GM19324 (cell line): Measurements from ENCODE around the gene DNAJA4.

Source experiments
- ATAC-seq: cut with Tn5 transposase; IDR thresholded peaks from one replicate; pipeline ENCODE4 v1.9.1; 2021; ENCODE audit warnings: mild to moderate bottlenecking, moderate library complexity; ENCODE audit not compliant: unreplicated experiment, low FRiP score

Gene DNAJA4

GRCh38 chr15:78276064-78276943 lies 11.9 kb downstream of the DNAJA4 start:
- no peak for ATAC-seq

- ATAC-seq, result no peak
Observed at GRCh38 chr15:78280319-78281072, 16.1 kb downstream of the DNAJA4 start.

GRCh38 chr15:78282324-78282723 lies 18.0 kb downstream of the DNAJA4 start:
- ATAC-seq, result no peak

GRCh38 chr15:78284758-78285157 lies 20.4 kb downstream of the DNAJA4 start:
- ATAC-seq, result no peak

GRCh38 chr15:78290222-78290621 lies 25.9 kb downstream of the DNAJA4 start:
- ATAC-seq, result no peak

- no peak for ATAC-seq
Observed at GRCh38 chr15:78291052-78291451, 26.7 kb downstream of the DNAJA4 start.

GRCh38 chr15:78291698-78292097 lies 27.3 kb downstream of the DNAJA4 start:
- no peak for ATAC-seq

GRCh38 chr15:78292219-78292618 lies 27.9 kb downstream of the DNAJA4 start:
- ATAC-seq, result no peak

- peak; percentile 79 for ATAC-seq
Observed at GRCh38 chr15:78299101-78299930, 35.0 kb downstream of the DNAJA4 start, which contains the start of gene SKIC8. Gene SKIC8, minus strand, starts transcription at chr15:78299609. Its CDS starts 3,923 bp downstream, at chr15:78295686.

- ATAC-seq, result no peak
Observed at GRCh38 chr15:78301326-78301725, 37.0 kb downstream of the DNAJA4 start.

GRCh38 chr15:78301828-78302227 lies 37.5 kb downstream of the DNAJA4 start:
- ATAC-seq, result no peak

- ATAC-seq, result no peak
Observed at GRCh38 chr15:78302579-78303312, 38.4 kb downstream of the DNAJA4 start.

- no peak for ATAC-seq
Observed at GRCh38 chr15:78304216-78305066, 40.1 kb downstream of the DNAJA4 start.

GRCh38 chr15:78306176-78306774 lies 41.9 kb downstream of the DNAJA4 start:
- ATAC-seq, result no peak

- ATAC-seq, result no peak
Observed at GRCh38 chr15:78307976-78308375, 43.6 kb downstream of the DNAJA4 start.

GRCh38 chr15:78308422-78309032 lies 44.2 kb downstream of the DNAJA4 start:
- ATAC-seq, result no peak

GRCh38 chr15:78311292-78311691 lies 46.9 kb downstream of the DNAJA4 start:
- ATAC-seq, result no peak

- no peak for ATAC-seq
Observed at GRCh38 chr15:78312536-78312935, 48.2 kb downstream of the DNAJA4 start.
